Fibroblast of the aortic adventitia (primary cell): ENCODE measurements around the gene FGFR2. TPM values are rescaled to one million over a fixed set of nuclear protein-coding genes. Genes with fewer than 3 reads are reported as not detected.

ENCODE experiments used
- DNase-seq: peaks from one replicate; pipeline ENCODE4 v3.0.0-alpha.2; 2010; ENCODE audit warnings: low read depth
- H3K4me3 ChIP-seq: 2 replicates; pipeline ENCODE4 v1.5.1; 2011; ENCODE audit warnings: low read depth, mild to moderate bottlenecking, control low read depth, low read length, moderate library complexity
- total RNA-seq: library from RNA; depleted of rRNA; stranded (reverse); fragments of >200 nt; gene quantifications from 2 replicates; pipeline ENCODE4 v1.2.3, GENCODE V29; 2012; ENCODE audit warnings: low replicate concordance
- TF ChIP-seq, protein P1 (sequence below): IDR thresholded peaks from 2 replicates; pipeline ENCODE4 v1.5.1; 2011; ENCODE audit warnings: mild to moderate bottlenecking, low read length, control low read depth, inconsistent platforms; ENCODE audit not compliant: insufficient read depth

Gene FGFR2
- total RNA-seq, 1 donor, result not detected

DNA sequence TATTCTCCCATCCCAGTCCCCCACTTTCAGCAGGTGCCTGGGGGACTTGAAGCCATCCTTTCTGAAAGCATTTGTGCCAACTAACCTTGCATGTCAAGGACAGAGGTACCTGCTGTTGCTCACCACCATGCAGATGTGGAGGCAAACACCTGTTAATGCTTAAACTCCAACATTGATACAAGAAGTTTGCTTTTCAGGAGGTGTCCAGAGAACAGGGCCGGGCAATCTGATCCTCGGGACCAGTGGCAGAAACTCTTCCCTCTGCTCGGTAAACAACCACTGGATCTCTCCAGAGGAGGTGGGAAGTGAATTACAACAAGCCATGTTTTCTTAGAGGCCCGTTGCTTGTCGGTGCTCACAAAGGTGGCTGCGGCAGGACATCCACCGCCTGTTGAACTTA lies 54.7 kb downstream of the FGFR2 start:
- no peak overlapping the region for H3K4me3 ChIP-seq
- TF ChIP-seq, protein P1, sequence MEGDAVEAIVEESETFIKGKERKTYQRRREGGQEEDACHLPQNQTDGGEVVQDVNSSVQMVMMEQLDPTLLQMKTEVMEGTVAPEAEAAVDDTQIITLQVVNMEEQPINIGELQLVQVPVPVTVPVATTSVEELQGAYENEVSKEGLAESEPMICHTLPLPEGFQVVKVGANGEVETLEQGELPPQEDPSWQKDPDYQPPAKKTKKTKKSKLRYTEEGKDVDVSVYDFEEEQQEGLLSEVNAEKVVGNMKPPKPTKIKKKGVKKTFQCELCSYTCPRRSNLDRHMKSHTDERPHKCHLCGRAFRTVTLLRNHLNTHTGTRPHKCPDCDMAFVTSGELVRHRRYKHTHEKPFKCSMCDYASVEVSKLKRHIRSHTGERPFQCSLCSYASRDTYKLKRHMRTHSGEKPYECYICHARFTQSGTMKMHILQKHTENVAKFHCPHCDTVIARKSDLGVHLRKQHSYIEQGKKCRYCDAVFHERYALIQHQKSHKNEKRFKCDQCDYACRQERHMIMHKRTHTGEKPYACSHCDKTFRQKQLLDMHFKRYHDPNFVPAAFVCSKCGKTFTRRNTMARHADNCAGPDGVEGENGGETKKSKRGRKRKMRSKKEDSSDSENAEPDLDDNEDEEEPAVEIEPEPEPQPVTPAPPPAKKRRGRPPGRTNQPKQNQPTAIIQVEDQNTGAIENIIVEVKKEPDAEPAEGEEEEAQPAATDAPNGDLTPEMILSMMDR, result no peak

GRCh38 chr10:121541450-121542120 lies 56.7 kb downstream of the FGFR2 start:
- TF ChIP-seq, protein P1, result no peak
- no peak for DNase-seq
- H3K4me3 ChIP-seq, result no peak overlapping the region

More for the DNA sequence above, 54.7 kb downstream of the FGFR2 start:
- DNase-seq, result no peak

GRCh38 chr10:121540732-121541395 lies 57.4 kb downstream of the FGFR2 start:
- no peak for DNase-seq
- TF ChIP-seq, protein P1, result no peak
- no peak overlapping the region for H3K4me3 ChIP-seq

DNA sequence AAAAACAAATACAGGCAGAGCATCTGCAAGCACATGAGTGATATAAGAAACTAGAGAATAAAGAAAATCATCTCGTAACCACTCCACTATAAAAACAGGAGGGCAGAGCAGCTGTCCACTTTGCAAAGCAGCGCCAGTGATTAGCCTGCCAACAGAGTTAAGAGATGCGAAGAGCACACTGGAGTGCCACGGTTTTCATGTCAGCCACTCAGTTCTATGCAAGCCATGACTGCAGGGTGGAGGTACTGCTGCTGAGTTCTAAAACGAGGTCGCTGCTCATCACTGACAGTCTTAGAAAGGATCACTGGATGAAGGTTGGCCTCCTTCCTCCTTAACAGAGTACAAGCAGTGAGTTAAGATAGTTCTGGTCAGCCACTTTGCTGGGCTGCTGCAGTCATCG lies 58.5 kb downstream of the FGFR2 start:
- TF ChIP-seq, protein P1, result no peak
- H3K4me3 ChIP-seq, result no peak overlapping the region
- DNase-seq, result no peak

DNA sequence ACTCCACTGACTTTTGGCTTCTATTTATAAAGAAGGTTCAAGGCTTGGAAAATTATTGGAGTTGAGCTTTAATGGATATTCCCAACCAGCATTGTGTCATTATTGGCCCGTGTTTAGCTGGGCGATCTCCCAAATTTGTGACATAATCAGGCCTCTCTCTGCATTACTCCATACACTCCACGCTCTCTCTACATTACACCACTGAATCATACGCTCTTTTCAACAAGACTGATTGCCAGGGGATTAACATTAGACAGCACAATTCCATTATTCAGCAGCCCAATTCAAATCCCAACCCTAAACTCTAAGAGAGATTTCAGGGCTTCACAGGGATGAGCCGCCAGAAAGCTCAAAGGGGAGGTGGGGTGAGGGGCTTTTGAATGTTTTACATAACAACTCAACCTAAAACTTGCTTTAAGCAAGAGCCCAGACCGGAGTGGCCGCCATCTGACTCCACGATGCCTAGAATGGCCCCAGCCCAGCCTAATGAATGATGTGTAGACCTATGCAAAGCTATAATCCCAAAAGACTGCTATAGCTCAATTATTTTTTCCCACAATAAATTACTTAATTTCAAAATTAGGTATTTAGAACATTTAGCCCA lies 61.8 kb downstream of the FGFR2 start:
- no peak for DNase-seq
- TF ChIP-seq, protein P1, result no peak
- H3K4me3 ChIP-seq, result no peak overlapping the region

GRCh38 chr10:121535381-121535780 lies 62.9 kb downstream of the FGFR2 start:
- TF ChIP-seq, protein P1, result no peak

More at GRCh38 chr10:121535381-121535780, 62.9 kb downstream of the FGFR2 start:
- DNase-seq, result no peak
- H3K4me3 ChIP-seq, result no peak overlapping the region
